GM18519 (cell line): ENCODE results near the gene ADAMTS17.
"Not testable (repeated sequence)": the region's sequence is repeated elsewhere in the genome, so short reads cannot be mapped to it uniquely, and the experiment has no call there.

Experiments used
- ATAC-seq: cut with Tn5 transposase; IDR thresholded peaks from one replicate; pipeline ENCODE4 v1.9.1; 2021; ENCODE audit warnings: mild to moderate bottlenecking, moderate library complexity; ENCODE audit not compliant: unreplicated experiment, low FRiP score

ADAMTS17 gene

DNA sequence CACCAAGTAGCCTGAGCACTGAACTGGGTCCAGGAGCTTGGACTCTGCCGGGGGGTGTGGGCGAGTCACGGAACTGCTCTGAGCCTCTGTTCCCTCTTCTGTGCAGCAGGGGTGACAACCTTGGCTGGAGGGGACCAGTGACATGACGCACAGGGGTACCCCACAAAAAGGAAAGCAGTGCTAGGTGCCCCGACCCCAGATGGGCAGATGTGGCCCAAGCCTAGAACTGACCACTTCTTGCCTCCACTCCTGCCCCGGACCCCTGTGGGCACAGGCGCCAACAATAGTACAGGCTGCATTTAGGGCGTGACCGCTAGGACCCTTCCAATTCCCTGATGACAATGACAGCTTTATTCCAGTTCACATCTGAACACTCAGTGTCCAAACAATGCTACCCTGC, 352.7 kb downstream of the ADAMTS17 start:
- ATAC-seq = no peak

DNA sequence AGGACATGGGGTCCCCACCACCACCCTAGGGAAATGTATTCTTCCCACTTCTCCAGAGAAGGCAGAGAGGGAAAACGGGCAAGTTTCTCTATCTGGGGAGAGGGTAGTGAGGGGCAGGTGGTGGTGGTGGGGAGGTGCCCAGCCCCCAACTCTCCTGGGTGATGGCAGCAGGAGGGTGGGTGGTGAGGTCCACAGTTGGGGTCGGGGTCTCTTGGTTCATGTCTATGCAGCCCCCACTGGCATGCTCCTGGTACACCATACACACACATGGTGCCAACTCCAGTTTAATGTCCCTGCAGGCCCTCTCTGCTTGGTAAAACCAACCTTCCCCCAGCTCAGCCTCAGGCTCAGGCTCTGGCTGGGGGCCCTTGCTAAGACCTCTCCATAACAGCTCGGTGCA, 354.1 kb downstream of the ADAMTS17 start:
- ATAC-seq = no peak

DNA sequence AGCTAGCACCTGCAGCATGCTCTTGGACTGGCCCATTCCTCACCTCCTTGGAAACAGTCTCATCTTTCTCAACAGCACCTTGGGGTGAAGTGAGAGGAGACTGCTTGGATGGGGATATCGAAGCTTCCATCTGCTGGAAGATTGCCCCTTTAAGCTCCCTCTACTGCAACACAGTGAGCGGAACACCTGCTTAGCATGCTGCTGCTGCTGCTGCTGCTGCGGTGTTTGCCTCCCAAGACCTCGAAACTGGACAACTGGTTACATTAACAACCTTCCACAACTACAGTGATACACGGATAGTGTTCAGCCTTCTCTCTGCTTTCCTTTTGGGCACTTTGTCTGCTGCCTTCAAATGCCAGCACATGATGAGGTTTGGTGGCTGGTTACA, 354.7 kb downstream of the ADAMTS17 start:
- ATAC-seq = no peak

DNA sequence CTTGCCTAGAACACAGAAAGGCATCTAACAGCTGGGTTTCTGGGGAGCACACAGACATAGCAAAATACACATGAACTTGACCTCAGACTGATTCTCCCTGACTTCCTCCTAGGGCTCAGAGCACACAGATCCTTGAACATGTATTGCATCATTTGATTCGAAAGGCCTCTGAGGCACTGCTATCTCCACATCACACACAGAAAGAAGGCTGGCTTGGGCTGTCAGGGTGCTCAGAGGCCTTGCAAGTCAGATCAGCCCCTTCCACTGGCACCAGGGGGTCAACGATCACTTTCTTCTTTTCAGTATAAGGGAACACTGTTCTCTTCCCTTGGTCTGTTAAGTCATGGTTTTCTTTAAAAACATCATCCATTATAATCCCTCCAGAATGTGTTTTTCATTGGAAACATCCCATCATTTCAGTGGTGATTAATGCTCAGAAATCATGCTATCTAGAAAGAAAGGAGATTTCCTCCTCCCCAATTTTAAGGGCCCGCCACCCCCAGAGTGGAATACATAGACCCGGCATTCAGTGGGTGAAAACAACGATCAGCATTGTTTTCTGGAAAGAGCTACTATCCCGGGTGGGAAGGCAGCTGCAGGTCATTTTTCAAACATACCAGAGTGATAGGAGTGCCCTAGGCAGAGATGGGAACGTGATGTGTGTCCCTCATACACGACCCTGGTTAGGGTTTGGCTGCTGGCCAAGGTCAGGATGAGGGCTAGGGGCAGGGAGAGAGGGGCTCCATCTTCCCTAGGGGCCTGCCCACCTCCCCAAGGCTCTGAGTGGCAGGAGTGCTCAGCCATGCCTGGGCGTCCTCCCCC, 355.3 kb downstream of the ADAMTS17 start:
- no peak for ATAC-seq

DNA sequence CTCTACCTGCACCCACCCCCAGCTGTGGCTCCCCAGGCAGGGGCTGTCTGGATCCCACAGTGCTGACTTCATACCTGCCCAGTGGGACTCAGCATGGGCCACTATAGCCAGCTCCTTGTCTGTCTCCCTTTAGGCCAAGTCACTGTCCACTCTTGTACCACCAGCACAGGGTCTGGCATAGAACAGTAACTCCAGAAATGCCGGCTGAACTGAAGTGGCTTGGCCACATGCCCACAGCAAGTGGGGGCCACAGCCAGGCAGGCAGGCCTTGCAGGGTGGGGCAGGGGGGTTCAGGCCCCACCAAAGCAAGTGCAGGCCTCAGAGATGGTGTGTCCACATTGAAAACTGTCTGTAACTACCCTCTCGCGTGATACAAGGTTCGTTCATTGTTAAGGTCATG, 355.9 kb downstream of the ADAMTS17 start:
- no peak for ATAC-seq

DNA sequence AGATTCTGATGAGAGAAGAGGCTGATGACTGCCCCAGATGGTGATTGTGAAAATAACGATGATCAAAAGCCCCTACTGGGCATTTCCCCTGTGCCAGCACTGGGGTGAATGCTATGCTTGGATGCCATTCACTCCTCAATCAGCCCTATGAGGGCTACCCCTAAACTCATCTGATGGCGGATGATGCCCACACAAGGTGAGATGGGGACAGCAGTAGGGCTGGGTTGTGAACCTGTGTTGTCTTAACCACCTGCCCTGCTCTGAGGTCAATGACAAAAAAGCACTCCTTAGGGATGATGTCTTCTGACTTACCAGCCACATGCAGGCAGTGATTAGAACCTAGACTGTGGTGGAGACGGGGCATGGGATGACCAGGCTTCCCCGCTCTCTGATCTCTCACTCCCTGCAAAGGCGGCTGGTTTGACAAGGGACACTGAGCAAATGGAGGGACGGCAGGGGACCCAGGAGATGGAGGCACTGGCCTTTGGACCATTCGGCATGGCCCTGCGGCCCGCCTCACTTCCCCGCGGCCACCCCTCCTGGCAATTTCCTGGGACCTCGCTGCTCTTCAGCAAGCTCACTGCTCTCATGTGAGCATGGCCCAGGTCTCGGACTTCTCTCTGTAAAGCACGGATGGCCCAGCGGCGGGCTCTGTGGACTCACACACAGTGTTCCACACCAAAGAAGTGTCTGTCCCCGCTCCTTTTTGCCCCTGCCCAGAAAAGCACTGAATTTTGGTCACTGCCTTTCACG, 357.1 kb downstream of the ADAMTS17 start:
- no peak for ATAC-seq

DNA sequence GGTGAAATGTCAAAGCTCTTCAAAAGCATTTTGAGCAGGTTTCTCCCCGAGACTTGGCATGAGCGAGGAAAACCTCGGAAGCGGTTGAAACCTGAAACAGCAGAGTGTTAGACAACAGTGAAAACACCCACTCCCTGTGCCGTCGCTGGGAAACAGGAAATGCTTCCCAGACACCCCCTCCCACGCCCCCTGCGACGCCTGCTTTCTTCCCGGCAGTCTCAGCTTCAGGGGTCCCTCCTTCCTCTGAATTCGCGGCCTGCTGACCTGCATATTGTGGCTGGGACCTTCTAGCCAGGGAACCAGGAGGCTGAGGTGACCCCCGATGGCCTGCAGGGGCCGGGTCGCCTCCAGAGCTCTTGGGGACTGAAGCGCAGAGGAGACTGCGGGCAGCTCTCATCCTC, 357.9 kb downstream of the ADAMTS17 start:
- no peak for ATAC-seq

DNA sequence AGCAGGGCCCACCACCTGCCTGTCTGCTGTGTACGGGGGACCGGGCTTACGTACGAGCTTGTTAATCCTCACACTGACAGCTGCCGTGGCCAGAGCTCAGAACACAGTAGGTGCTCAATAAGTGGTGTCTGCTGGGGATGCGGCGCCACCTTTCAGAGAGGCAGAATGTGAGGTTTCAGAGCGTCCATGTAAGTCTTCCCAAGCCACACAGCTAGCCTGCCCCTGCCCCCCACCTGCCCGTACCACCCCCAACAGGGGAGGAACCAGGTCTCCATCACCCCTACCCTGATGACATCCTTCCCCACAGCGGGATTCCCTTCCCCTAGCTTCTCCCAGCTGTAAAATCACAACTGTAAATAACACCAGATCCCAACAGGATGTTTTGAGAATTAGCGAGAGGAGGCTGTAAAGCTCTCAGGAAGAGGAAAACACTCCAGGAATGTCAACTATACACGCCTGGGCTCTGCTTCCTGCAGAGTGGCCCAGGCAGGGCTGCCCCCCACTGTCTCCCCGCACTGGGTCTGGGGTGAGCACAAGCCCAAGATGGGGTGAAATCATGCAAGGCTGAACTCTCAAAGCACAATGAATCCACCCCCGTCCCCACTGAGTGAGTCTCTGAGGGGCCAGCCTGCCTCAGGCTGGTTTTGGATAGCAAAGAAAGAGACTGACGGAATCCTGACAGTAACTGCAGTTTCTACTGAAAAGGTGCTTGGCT, 358.4 kb downstream of the ADAMTS17 start:
- ATAC-seq = no peak

DNA sequence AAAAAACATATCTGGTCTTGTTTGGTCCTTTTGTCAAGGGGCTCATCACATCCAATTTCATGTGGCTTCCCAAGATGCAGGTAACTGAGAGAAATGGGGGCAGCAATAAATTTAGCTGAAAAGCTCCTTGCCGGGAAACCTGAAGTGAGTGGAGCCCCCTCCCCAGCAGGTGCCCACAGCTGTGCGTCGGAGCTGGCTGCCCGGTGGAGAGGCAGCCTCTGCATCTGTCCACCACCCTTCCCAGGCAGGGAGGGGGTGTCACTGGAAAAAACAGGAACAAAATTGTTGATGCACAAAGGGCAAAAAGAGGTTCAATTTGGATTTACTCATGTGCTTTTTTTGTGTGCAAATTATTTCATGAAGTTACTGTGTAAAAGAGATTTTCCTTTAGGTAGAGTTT, 359.1 kb downstream of the ADAMTS17 start:
- ATAC-seq = no peak

DNA sequence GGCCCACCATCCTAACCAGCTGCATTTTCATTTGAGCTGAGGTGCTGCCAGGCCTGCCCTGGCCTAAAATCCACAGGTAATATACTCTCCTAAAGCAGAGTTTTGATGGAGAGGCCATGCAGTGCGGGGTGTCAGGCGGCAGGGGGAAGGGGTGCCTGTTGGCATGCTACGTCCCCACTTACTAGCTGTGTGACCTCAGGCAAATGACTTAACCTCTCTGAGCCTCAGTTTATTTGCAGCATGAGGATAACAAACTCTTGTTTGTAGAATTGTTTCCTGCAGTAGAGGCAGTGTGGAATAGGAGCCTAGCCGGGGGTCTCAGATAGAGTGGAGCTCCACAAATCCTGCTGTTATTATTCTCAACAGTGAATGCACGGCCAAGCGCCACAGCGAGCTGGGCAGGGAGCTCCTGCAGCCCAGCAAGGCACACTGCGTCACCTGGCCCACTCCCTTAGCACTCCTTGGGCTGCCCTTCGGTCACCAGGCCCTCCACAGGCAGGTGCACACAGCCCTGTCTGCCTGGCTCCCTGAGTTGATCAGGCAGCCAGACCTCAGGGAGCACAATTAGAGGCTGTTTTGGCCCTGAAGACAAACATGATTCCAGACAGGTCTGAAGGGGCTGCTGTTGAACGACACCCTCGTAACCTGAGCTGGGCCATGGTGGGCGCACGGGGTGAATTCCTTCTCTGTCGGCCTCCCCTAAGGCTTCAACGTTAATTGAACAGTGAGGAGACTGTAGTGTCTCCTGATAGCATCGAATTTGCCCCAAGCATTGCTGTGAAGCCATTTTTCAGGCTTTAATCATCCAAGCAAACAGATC, 359.7 kb downstream of the ADAMTS17 start:
- no peak for ATAC-seq

DNA sequence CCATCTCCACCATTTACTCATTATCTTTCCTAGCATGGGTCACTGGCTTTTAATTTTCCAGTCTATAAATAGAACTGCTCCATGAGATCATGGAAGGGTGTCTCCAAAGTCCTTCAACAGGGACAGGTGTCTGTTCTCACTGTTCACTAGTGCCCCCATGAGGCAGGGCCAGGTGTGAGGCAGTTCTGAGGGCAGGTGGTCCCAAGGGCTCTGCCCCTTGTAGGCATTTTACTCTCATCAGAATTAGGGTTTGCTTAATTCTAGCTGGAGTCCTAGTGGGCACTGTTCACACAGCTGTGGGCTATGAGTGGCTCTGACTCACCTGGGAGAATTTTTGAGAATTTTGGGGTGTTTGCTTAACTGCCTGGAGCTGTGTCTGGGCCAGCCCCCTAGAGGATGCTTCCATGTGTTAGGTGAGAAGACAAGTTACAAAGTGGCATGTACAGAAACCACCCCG, 360.6 kb downstream of the ADAMTS17 start:
- no peak for ATAC-seq

DNA sequence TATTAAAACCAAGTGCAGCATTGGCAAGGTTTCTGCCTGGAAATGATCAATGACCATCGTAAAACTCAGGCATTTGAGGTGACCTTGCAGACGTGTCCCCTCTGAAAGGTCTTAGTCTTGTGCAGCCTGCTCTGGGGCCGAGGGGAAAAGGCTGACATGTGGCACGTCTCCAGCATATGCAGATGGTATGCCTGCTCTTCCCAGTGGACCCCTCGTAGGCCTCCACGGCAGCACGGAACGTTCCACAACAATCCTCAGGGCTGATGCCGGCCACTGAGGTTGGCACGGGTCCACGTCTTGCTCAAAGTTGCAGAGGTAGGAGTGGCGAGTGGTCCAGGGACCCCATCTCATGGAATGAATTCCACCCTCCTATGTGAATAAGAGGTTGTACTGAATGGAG, 361.0 kb downstream of the ADAMTS17 start:
- no peak for ATAC-seq

DNA sequence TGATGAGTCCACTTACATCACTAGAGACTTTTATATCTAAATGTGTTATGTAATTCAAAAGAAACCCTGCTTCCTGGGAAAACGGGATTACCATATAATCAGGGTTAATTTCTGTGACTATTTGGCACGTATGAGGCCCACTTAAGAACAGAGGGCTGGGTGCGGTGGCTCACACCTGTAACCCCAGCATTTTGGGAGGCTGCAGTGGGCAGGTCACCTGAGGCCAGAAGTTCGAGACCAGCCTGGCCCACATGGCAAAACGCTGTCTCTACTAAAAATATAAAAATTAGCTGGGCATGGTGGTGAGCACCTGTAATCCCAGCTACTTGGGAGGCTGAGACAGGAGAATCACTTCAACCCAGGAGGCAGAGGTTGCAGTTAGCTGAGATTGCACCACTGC, 361.9 kb downstream of the ADAMTS17 start:
- ATAC-seq = not testable (repeated sequence)

DNA sequence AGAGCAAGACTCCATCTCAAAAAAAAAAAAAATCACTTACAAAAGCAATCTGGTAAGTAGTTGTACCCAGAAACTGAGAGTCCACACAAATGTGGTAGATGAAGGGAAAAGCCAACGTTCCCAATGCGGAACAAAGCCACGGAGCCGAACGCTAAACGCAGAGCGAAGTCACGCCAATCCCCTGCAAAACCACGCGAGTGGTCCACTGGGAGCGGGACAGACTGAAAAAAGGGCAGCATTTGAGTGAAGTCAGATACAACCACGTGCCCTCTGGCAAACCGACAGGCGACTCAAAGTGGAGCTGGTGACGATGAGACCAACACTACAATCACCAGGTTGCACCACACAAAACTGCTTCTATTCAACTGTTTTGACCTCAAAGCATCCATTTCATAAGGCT, 362.4 kb downstream of the ADAMTS17 start:
- no peak for ATAC-seq

DNA sequence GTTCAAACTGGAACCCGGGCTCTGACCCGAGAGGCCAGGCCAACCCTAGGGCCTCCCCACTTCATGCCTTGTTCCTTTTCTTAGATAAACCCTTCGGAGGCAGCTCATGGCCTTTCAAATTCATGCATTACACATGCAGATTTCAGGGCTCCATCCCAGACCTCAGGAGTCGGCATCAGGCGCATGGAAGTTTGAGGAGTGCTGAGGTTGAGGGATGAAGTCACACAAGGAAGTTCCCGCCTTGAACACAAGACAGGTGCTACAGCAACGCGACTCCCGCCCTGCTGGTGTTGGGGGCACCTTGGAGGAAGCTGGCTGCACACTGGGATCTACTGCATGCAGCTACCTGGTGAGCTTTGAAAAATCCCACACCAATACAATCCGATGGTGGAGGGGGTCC, 363.3 kb downstream of the ADAMTS17 start:
- ATAC-seq = no peak

DNA sequence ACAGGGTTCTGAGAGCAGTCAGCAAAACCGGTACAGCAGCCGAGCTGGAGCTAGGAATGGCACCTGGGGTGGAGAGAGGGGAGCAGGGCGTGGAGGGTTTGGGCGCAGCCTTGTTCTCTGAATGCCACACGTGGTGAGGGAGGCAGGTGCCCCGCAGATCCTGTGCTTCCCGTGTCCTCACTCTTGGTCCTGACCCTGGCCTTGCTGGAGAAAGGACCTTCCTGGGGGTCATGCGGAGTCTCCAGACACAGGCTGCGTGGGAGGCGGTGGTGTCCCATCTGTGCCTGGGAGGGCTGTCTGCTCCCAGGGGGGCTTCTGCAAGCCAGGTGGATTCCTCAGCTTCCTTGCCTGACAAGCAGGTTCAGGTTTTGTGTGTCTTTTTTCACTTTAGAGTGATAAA, 363.8 kb downstream of the ADAMTS17 start:
- ATAC-seq = no peak

DNA sequence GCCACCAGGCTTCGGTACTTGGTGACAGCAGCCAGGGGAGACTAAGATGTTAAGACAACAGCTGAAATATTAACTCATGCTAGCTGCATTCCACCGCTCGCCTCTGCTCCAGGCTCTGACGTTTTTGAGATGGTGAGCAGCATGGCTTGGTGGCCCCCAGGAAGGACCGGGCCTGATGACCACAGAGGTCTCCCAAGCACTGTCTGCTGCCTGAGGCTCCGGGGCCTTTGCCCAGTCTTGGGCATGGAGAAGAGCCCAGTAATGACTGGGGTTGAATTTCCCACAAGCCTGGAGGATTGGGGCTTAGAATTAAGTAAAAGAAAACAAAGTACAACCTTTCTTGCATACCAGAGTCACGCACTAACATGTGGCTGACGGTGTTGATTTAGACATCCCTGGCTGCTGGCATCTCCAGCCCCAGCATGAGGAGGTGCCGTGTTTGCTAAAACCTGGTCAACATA, 364.9 kb downstream of the ADAMTS17 start:
- no peak for ATAC-seq

DNA sequence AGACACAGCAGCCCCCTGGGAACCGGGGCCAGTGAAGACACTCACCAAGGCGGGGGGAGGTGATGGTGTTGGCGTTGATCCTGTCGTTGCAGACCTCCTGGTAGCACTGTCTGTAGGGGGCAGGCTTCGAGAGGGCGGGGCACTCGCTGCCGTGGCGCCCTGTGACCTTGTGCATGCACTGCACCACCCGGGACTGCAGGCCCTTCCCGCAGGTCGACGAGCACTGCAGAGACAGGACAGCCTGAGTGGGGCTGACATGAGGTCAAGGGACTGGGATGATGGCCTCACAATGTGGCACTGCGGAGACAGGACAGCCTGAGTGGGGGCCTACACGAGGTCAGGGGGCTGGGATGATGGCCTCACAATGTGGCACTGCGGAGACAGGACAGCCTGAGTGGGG, 365.8 kb downstream of the ADAMTS17 start:
- ATAC-seq = no peak

DNA sequence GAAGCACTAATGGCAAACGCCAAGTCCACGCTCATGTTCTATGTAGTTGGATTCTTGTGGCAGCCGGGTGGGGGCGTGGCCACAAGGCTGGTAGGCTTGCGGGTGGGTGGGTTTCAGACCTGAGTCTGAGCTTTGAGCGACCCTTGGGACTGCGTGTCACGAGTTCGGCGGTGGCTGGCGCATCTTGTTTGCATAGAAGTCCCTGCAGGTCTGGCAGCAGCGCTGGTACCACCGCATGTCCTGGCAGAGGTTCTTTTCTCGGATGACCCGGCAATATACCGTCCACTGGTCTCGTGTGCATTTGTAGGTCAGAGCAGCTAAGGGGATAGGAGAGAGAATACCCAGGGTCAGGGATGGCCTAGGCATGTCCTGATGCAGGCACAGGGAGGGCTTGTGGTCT, 367.5 kb downstream of the ADAMTS17 start:
- ATAC-seq = no peak

DNA sequence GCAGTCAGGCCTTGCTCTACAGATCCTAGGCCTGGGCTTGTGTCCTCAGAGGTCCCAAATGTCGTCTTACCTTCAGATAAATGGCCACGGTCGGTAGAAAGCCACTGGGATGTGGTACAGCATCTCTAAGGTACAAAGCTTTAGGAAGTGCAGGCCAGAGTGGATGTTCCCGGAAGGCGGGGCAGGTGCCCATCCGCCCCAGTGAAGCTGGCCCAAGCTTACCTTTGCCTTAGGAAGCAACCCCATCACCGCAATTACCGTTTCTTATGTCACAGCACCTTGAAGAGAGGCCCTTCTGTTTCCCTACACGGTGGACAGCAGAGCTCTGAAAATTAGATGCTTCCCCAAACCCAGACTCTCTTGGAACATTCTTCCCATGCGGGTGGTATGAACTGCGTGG, 368.4 kb downstream of the ADAMTS17 start:
- ATAC-seq = no peak
